Transverse colon (tissue), 4 donors: ENCODE data around the gene MARCHF3. TPM values are rescaled to one million over a fixed set of nuclear protein-coding genes. Genes with fewer than 3 reads are reported as not detected.

ENCODE experiments used
- DNase-seq: peaks from one replicate; pipeline ENCODE4 v3.0.0-alpha.2; 2019
- H3K27ac ChIP-seq, 4 donors: fragments of 200-600 bp; sonication (generic); 2 replicates each; pipeline ENCODE4 v1.5.1; 2016 to 2018; ENCODE audit warnings: inconsistent platforms in 4 of 4
- H3K27me3 ChIP-seq: fragments of 200-600 bp; sonication (generic); 2 replicates; pipeline ENCODE4 v1.5.1; 2017; ENCODE audit warnings: inconsistent platforms
- H3K36me3 ChIP-seq, 4 donors: fragments of 200-600 bp; sonication (generic); 2 replicates each; pipeline ENCODE4 v1.5.1; 2017 to 2019; ENCODE audit warnings: inconsistent platforms in 4 of 4
- H3K4me1 ChIP-seq, 4 donors: fragments of 200-600 bp; sonication (generic); 2 replicates each; pipeline ENCODE4 v1.5.1; 2017 to 2020; ENCODE audit warnings: inconsistent platforms in 4 of 4
- H3K4me3 ChIP-seq, 4 donors: fragments of 200-600 bp; sonication (generic); 1 replicate in 1 of 4; 2 replicates in 3 of 4; pipeline versions ENCODE4 v1.5.1 to v1.6.1; 2017 to 2019; ENCODE audit warnings: inconsistent platforms in 4 of 4
- H3K9me3 ChIP-seq, 2 donors: fragments of 200-600 bp; sonication (generic); 2 replicates each; pipeline ENCODE4 v1.5.1; 2017 to 2019; ENCODE audit warnings: inconsistent platforms in 2 of 2
- CTCF ChIP-seq, 5 experiments: fragments of 200-600 bp in 3 of 5; fragments of 450-650 bp in 2 of 5; sonication (generic) in 3 of 5; IDR thresholded peaks; 1 replicate in 2 of 5; 2 replicates in 3 of 5; pipeline ENCODE4 v1.5.1; 2016 to 2017; ENCODE audit warnings: antibody characterized with exemption in 5 of 5, inconsistent platforms in 3 of 5, mild to moderate bottlenecking in 2 of 5, moderate library complexity in 1 of 5
- EP300 ChIP-seq: sonication (generic); formaldehyde crosslinking; IDR thresholded peaks from one replicate; pipeline ENCODE4 v1.6.1; 2017; ENCODE audit warnings: antibody characterized with exemption, low read depth
- POLR2A ChIP-seq: fragments of 450-650 bp; IDR thresholded peaks from one replicate; pipeline ENCODE4 v1.6.1; 2016; ENCODE audit warnings: antibody characterized with exemption, mild to moderate bottlenecking, moderate library complexity
- POLR2AphosphoS5 ChIP-seq, 3 donors: sonication (generic); formaldehyde crosslinking; IDR thresholded peaks; one replicate each; pipeline ENCODE4 v1.6.1; 2016; ENCODE audit warnings: antibody characterized with exemption in 3 of 3
- WGBS, 2 donors: methylation state at CpG; one replicate each; pipeline ENCODE4 v1.1.5; 2018; ENCODE audit warnings: low coverage in 1 of 2; 5-methylcytosine and 5-hydroxymethylcytosine counted together
- in situ Hi-C, 4 donors: fragments of 200-750 bp; cut with MboI; loops; one replicate each; pipeline versions ENCODE4 v1.15.0 to v1.15.1; 2017; ENCODE audit warnings: low sequenced_read_pairs in 3 of 4, low pct_ligation_motif_present in 1 of 4, low pct_unique_long_range_greater_than_20kb in 1 of 4
- intact Hi-C: fragments of 100-400 bp; cut with DNase I; formaldehyde crosslinking; loops from one replicate; pipeline ENCODE4 v1.15.1; 2023; ENCODE audit warnings: low total_unique reads
- total RNA-seq, 4 donors: library from RNA; depleted of rRNA; stranded (reverse); fragments of >200 nt; gene quantifications; one replicate each; pipeline ENCODE4 v1.1.0, GENCODE V29; 2016

The MARCHF3 gene
- total RNA-seq, 4 donors from 2014 or later, result 20.3 to 29.6 (median 23.0) TPM

GRCh38 chr5:126924331-126925033, 105.9 kb downstream of the MARCHF3 start:
- WGBS, 2 donors, result 96% methylated on average over 8 to 9 of the region's 9 CpGs
- Histone ChIP-seq H3K4me1 (no peaks in the 10 kb centered on the region), H3K36me3 (no peaks in the 10 kb centered on the region), H3K4me3 (no peak overlapping the region), H3K27ac (no peak overlapping the region), H3K27me3 (no peaks in the 10 kb centered on the region), H3K9me3 (no peaks in the 10 kb centered on the region)
- DNase-seq, result no peak
- in situ Hi-C loops, result no loop called here
- TF ChIP-seq CTCF (IDR thresholded peaks at IDR 0.05) (no peak), EP300 (no peak), POLR2AphosphoS5 (IDR thresholded peaks at IDR 0.05) (no peak), POLR2A (no peak)
- intact Hi-C loops, result no loop called here

- H3K27me3 ChIP-seq, result no peaks in the 10 kb centered on the region
- 92 to 100% methylated on average over 1 to 9 of the region's 9 CpGs for WGBS, 2 donors
- no peak overlapping the region for H3K27ac ChIP-seq
- intact Hi-C loops (no loop called here), in situ Hi-C loops (no loop called here)
- H3K9me3 ChIP-seq, result no peaks in the 10 kb centered on the region
- DNase-seq, result no peak
- no peaks in the 10 kb centered on the region for H3K4me1 ChIP-seq
- no peak overlapping the region for H3K4me3 ChIP-seq
- H3K36me3 ChIP-seq, result no peaks in the 10 kb centered on the region
- TF ChIP-seq POLR2AphosphoS5 (IDR thresholded peaks at IDR 0.05) (no peak), CTCF (IDR thresholded peaks at IDR 0.05) (no peak), EP300 (no peak), POLR2A (no peak)
Measured at GRCh38 chr5:126921241-126922091, 108.9 kb downstream of the MARCHF3 start.

- Histone ChIP-seq H3K4me1 (no peaks in the 10 kb centered on the region), H3K4me3 (no peak overlapping the region), H3K36me3 (no peaks in the 10 kb centered on the region), H3K27ac (no peak overlapping the region), H3K9me3 (no peaks in the 10 kb centered on the region), H3K27me3 (no peaks in the 10 kb centered on the region)
- WGBS, 2 donors, result 69 to 75% methylated on average over 2 to 5 of the region's 5 CpGs
- DNase-seq, result no peak
- in situ Hi-C loops (no loop called here), intact Hi-C loops (no loop called here)
- no peak for TF ChIP-seq EP300
- no peak for TF ChIP-seq POLR2AphosphoS5 (IDR thresholded peaks at IDR 0.05)
- no peak for TF ChIP-seq POLR2A
- TF ChIP-seq CTCF (IDR thresholded peaks at IDR 0.05), result no peak
Measured at GRCh38 chr5:126920291-126920690, 110.1 kb downstream of the MARCHF3 start.

- Histone ChIP-seq H3K36me3 (no peaks in the 10 kb centered on the region), H3K9me3 (no peaks in the 10 kb centered on the region), H3K4me1 (no peaks in the 10 kb centered on the region), H3K4me3 (no peak overlapping the region), H3K27ac (no peak overlapping the region), H3K27me3 (no peaks in the 10 kb centered on the region)
- TF ChIP-seq EP300 (no peak), POLR2A (no peak), POLR2AphosphoS5 (IDR thresholded peaks at IDR 0.05) (no peak), CTCF (IDR thresholded peaks at IDR 0.05) (no peak)
- intact Hi-C loops, result no loop called here
- no peak for DNase-seq
- 94 to 100% methylated on average over 1 to 7 of the region's 7 CpGs for WGBS, 2 donors
- in situ Hi-C loops, result no loop called here
Measured at GRCh38 chr5:126919566-126919965, 110.8 kb downstream of the MARCHF3 start.
